ENCODE results near the gene ZNF782.

ZNF782 gene

DNA sequence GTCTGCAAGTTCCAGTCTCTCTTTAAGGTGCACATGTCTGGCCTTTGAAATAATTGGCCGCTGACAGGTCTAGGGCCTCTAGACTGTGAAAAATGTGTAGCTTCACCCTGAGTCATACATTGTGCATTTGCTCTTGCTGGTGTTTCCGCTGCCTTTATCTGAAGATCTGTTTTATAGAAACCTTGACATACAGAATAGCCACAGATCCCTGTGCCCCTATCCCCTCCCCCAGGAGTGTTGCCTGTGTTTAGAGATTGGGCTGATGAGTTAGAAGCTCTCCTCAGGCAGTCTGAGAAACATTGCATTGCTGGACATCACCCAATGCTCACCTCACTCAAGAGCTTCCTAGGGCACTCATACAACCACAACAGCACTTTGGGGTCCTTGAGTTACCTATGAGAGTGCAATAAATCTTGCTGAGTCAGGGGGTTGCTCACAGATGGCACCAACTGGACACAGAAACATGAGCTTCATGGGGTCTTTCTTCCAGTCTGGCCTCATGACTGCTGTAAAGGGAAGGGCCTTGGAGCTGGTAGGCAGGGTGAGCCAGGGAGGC, 3.8 kb upstream of the ZNF782 start:
- Histone ChIP-seq H3K4me3 (IDR thresholded peaks at IDR 0.05; ENCODE audit: insufficient read depth, low read depth, low read length) (no peak overlapping the region), H3K79me2 (ENCODE audit: insufficient read depth, low read depth) (no peaks in the 10 kb centered on the region), H3K36me3 (ENCODE audit: insufficient read depth) (no peaks in the 10 kb centered on the region), H3K9ac (no peak overlapping the region), H4K20me1 (ENCODE audit: insufficient read depth) (no peaks in the 10 kb centered on the region), H3K4me2 (no peak overlapping the region), H3K4me1 (ENCODE audit: low read depth, poor library complexity, severe bottlenecking) (peaks cover 10% of the 10 kb centered on the region), H2AFZ (ENCODE audit: low read depth) (no peak overlapping the region), H3K27ac (no peak overlapping the region), H3K27me3 (ENCODE audit: insufficient read depth, low read depth) (no peaks in the 10 kb centered on the region)
- TF ChIP-seq, protein P1, sequence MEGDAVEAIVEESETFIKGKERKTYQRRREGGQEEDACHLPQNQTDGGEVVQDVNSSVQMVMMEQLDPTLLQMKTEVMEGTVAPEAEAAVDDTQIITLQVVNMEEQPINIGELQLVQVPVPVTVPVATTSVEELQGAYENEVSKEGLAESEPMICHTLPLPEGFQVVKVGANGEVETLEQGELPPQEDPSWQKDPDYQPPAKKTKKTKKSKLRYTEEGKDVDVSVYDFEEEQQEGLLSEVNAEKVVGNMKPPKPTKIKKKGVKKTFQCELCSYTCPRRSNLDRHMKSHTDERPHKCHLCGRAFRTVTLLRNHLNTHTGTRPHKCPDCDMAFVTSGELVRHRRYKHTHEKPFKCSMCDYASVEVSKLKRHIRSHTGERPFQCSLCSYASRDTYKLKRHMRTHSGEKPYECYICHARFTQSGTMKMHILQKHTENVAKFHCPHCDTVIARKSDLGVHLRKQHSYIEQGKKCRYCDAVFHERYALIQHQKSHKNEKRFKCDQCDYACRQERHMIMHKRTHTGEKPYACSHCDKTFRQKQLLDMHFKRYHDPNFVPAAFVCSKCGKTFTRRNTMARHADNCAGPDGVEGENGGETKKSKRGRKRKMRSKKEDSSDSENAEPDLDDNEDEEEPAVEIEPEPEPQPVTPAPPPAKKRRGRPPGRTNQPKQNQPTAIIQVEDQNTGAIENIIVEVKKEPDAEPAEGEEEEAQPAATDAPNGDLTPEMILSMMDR (conservative IDR thresholded peaks at IDR 0.05; ENCODE audit: low read depth, low read length), result no peak

DNA sequence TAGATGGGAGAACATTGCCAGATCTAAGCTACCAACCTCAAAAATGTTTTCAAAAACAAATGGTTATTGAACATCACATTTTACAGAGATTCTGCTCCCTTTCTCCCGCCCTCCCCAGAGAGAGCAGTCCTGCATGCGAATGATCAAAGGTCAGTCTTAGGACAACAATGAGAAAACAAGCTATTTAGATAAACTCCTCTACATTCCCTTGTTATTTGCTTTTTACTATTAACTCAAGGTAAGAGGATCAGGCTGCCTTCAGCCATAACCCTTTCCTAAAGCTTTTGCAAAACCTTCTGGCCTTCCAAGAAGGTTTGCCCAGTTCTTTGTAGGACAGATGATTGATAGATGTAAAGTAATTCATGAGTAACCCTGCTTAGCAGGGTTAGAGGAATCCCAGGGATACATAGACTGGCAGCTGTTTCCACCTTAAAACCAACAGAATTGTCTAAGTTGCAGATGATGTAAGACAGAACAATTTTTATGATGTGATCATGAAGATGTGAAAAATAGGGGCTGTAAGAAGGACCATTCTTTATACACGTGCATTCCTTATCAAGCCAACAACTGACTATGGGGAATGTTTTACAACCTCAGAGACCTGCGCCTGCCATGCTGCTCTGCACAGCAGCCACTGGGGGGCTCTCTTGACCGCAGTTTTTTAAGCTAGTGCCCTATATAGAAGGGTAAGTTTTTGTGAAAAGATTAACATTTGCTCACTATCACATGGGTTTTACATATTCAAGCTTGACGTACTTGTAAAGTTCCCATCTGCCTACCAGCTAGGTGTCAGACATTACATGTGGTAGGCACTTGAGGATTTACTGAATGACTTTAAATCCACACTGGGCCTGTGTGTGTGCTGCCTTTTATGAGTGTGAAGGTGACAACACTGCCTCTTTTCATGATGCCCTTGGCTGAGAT, 2.3 kb upstream of the ZNF782 start:
- H3K4me3 ChIP-seq (IDR thresholded peaks at IDR 0.05; ENCODE audit: insufficient read depth, low read depth, low read length), result no peak overlapping the region

DNA sequence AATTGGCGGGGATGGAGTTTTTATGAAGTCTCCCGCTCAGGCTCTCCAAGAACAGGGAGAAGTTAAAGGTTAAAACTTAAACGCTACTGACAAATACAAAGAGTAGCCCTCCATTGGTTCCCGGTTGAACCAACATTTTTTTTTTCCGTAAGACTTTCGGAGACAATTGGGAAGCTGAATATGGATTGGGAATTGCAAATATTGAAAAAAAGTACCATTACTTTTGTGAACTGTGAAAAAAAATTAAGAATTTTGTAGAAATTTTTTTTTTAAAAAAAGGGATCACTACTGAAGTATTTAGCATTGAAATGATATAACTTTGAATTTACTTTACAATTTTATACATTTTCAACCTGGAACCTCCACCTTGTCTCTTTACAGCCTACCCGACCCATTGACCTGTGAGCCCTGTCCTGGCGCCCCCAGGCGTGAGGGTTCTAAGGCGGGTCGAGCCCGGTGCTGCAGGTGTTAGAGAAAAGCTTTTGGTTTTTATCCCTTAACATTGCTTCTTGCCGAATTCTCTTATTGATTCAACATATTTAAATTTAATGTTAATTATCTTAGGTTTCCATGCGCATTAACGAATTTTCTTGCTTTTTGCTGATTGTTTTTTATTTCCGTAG, 448 bp upstream of the ZNF782 start:
- TF ChIP-seq, protein P1 (conservative IDR thresholded peaks at IDR 0.05; ENCODE audit: low read depth, low read length), result no peak
- Histone ChIP-seq H3K27me3 (ENCODE audit: insufficient read depth, low read depth) (no peaks in the 10 kb centered on the region), H3K79me2 (ENCODE audit: insufficient read depth, low read depth) (peaks cover 6% of the 10 kb centered on the region; the same call in 1 of the 2 replicates), H3K9ac (peak overlapping the region; percentile 60; the same call in 1 of the 2 replicates), H3K4me1 (ENCODE audit: low read depth, poor library complexity, severe bottlenecking) (peaks cover 11% of the 10 kb centered on the region), H3K27ac (no peak overlapping the region), H3K4me2 (peak overlapping the region; percentile 91), H4K20me1 (ENCODE audit: insufficient read depth) (no peaks in the 10 kb centered on the region), H2AFZ (ENCODE audit: low read depth) (peak overlapping the region; percentile 66), H3K4me3 (IDR thresholded peaks at IDR 0.05; ENCODE audit: insufficient read depth, low read depth, low read length) (peak overlapping the region; percentile 77), H3K36me3 (ENCODE audit: insufficient read depth) (no peaks in the 10 kb centered on the region)

More for the DNA sequence above, 2.3 kb upstream of the ZNF782 start:
- Histone ChIP-seq H4K20me1 (ENCODE audit: insufficient read depth) (no peaks in the 10 kb centered on the region), H3K9ac (no peak overlapping the region), H3K27me3 (ENCODE audit: insufficient read depth, low read depth) (no peaks in the 10 kb centered on the region), H3K27ac (no peak overlapping the region), H3K79me2 (ENCODE audit: insufficient read depth, low read depth) (no peaks in the 10 kb centered on the region), H3K4me1 (ENCODE audit: low read depth, poor library complexity, severe bottlenecking) (peaks cover 11% of the 10 kb centered on the region), H3K36me3 (ENCODE audit: insufficient read depth) (no peaks in the 10 kb centered on the region), H3K4me2 (no peak overlapping the region), H2AFZ (ENCODE audit: low read depth) (no peak overlapping the region)
- TF ChIP-seq, protein P1 (conservative IDR thresholded peaks at IDR 0.05; ENCODE audit: low read depth, low read length), result peak; percentile 93

DNA sequence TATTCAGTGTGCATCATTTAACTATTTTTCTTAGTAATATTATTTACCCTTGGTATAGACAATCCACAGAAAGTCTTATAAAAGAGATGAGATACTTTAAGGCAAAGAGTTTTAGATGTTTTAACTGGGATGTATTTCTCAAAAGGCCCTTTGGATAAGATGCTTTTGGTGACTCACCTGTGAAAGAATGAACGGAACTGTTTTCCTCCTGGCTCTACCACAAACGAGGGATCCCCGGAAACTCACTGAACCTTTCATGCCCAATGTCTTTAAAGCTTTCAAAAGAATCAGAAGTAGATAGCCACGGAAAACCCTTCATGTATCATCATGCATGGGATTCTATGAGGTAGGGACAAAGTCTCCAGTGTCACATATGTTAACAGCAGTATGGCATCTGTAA, 1.6 kb downstream of the ZNF782 start:
- H2AFZ ChIP-seq (ENCODE audit: low read depth), result no peak overlapping the region
- H3K9ac ChIP-seq, result no peak overlapping the region
- H4K20me1 ChIP-seq (ENCODE audit: insufficient read depth), result no peaks in the 10 kb centered on the region
- H3K27ac ChIP-seq, result no peak overlapping the region
- peaks cover 12% of the 10 kb centered on the region; the same call in 1 of the 2 replicates for H3K79me2 ChIP-seq (ENCODE audit: insufficient read depth, low read depth)
- peaks cover 11% of the 10 kb centered on the region for H3K4me1 ChIP-seq (ENCODE audit: low read depth, poor library complexity, severe bottlenecking)
- H3K4me2 ChIP-seq, result peak overlapping the region; percentile 91; the same call in 1 of the 2 replicates
- H3K27me3 ChIP-seq (ENCODE audit: insufficient read depth, low read depth), result no peaks in the 10 kb centered on the region
- no peaks in the 10 kb centered on the region for H3K36me3 ChIP-seq (ENCODE audit: insufficient read depth)
- H3K4me3 ChIP-seq (IDR thresholded peaks at IDR 0.05; ENCODE audit: insufficient read depth, low read depth, low read length), result no peak overlapping the region
- TF ChIP-seq, protein P1 (conservative IDR thresholded peaks at IDR 0.05; ENCODE audit: low read depth, low read length), result no peak
